ENCODE measurements around the gene RASGRP2.

DNA sequence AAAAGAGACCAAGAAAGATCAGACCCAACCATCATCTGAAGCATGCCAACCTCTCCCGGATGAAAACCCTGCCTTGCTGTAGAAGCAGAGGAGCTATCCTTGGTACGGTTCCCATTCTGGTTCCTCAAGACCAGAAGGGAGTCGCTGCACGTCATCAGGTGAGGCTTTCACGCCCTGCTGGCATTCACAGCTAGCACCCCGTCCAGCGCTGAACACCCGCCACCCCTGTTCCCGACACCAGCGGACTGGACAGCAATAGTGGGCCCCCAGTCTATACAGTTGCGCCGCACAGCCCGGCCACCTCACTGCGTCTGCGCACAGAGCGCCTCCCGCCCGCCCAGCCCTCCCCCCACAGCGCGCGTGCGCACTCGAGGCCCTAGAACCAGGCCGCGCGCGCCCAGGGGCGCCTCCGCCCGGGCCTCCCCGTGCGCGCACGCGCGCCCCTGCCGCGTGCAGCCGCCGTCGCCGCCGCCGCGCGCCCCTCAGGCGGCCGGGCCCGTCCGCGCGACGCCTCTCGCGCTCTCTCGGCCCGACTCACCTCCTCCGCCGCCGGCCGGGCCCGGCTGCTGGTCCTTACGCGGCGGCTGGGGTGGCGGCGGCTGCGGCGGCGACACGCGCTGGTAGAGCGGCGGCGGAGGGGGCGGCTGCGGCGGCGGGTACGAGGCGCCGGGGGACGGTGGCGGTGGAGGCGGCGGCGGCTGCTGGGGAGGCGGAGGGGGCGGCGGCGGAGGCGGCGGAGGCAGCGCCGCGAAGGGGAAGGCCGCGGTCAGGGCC is 33.7 kb upstream of the RASGRP2 start:
- TF ChIP-seq, protein P1, sequence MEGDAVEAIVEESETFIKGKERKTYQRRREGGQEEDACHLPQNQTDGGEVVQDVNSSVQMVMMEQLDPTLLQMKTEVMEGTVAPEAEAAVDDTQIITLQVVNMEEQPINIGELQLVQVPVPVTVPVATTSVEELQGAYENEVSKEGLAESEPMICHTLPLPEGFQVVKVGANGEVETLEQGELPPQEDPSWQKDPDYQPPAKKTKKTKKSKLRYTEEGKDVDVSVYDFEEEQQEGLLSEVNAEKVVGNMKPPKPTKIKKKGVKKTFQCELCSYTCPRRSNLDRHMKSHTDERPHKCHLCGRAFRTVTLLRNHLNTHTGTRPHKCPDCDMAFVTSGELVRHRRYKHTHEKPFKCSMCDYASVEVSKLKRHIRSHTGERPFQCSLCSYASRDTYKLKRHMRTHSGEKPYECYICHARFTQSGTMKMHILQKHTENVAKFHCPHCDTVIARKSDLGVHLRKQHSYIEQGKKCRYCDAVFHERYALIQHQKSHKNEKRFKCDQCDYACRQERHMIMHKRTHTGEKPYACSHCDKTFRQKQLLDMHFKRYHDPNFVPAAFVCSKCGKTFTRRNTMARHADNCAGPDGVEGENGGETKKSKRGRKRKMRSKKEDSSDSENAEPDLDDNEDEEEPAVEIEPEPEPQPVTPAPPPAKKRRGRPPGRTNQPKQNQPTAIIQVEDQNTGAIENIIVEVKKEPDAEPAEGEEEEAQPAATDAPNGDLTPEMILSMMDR (IDR thresholded peaks at IDR 0.05): no peak
- TF ChIP-seq POLR2A (IDR thresholded peaks at IDR 0.05) (no peak), POLR2AphosphoS5 (IDR thresholded peaks at IDR 0.05) (peak in 1 of 3 donors; percentile 44)
